RKO (cell line): Measurements from ENCODE around the gene ABLIM2.

Experiments
- DNase-seq: peaks from one replicate; pipeline ENCODE4 v3.0.0-alpha.2; 2016; ENCODE audit warnings: low spot score

ABLIM2 gene

GRCh38 chr4:8047837-8048678 lies 110.6 kb downstream of the ABLIM2 start:
- no peak for DNase-seq

GRCh38 chr4:8046925-8047541 lies 111.6 kb downstream of the ABLIM2 start:
- no peak for DNase-seq

DNA sequence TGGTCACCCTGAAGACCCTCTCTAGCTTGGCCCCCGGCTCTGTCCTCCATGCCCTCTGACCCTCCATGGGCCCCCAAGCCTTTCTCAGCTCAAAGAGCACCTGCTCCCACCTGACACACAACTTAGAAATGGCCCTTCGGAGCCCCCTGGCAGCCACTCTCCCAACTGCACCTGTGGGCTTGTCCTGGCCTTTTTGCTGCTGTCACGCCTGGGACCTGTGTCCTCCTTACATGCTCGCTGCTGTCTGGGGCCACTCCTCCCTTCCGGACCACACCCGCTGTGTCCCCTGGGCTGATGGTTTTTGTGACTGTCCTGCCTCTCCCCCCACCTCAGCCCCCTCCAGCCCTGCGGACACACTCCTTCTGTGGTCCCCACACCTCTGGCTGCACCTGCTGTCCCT lies 112.7 kb downstream of the ABLIM2 start:
- no peak for DNase-seq

- DNase-seq = no peak
Measured at GRCh38 chr4:8044699-8045098, 113.9 kb downstream of the ABLIM2 start.

- DNase-seq = no peak
Measured at GRCh38 chr4:8044244-8044643, 114.4 kb downstream of the ABLIM2 start.

DNA sequence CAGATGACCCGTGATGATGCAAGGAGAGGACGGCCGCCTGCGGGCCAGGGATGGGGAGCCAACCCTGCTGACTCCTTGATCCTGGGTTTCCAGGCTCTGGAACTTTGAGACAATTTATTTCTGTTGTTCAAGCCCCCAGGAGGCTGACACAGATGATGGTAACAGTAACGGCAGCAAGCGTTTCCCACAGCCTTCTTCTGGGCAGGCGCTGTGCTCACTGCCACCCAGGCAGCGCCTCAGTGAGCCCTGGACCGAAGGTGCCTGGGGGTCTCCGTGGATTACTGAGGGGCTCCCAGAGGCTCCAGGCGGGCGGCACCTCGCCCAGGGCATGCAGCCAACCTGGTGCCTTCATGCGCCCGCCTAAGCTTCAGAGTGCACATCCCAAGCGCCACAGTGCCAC lies 115.0 kb downstream of the ABLIM2 start:
- DNase-seq = no peak

DNA sequence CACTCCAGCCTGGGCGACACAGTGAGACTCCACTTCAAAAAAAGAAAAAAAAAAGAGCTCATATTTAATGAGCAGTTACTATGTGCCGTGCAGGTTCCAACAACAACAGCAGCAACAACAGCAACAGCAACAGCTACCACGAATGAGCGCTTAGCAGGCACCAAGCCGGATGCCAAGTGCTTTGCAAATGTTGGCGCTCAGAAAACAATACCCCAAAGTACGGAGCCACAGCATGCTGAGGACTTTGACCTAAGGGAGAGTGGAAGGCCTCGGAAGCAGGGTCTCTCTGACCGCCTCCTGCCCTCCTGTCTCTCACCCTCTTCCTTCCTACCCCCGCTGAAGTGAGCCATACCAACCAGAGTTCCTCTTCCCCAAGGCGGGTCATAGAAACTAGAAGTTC lies 116.7 kb downstream of the ABLIM2 start:
- DNase-seq = no peak

DNA sequence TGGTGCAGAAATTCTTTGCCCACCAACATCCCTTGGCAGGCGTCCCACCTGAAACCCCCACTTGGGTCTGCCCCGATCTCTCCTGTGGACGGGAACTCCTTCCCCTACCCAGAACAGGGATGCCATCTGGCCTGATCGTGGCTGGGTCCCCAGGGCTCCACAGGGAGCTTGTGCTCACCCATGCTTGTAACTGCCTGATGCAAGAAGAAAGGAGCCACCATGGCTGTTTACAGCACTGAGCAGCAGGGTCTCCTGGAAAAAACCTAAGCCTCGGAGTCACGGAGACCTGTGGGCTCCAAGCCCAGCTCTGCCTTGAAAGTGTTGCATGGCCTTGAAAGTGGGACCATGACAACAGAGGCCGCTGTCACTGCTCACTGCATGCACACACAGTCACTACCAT lies 117.4 kb downstream of the ABLIM2 start:
- no peak for DNase-seq

- no peak for DNase-seq
Measured at GRCh38 chr4:8040607-8041006, 118.0 kb downstream of the ABLIM2 start.

GRCh38 chr4:8039853-8040252 lies 118.8 kb downstream of the ABLIM2 start:
- no peak for DNase-seq

- DNase-seq = no peak
Measured at GRCh38 chr4:8039290-8039689, 119.3 kb downstream of the ABLIM2 start.

DNA sequence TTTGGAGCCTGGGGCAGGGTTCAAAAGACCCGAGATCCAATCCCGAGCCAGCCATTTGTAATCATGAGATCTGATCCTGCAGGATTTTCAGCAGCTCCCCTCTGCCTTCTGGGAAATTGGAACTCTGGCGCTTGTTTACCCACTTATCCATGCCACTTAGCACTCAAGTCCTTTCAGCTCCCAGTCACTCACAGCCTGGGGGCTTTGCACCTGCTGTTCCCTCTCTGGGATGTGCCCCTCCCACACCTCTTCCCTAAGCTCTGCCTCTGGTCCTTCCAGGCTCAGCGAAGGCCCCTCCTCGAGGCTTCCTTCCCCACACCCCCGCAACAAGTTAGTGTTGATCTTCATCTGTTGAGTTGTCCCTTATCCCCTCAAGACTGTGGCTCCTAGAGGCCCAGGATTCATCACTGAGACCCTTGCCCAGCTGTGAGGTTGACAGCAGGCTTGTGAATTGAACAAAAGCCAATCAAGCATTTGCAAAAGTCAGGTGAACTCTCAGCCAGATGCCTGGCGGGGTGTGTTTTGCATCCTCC lies 119.8 kb downstream of the ABLIM2 start:
- DNase-seq = no peak

DNA sequence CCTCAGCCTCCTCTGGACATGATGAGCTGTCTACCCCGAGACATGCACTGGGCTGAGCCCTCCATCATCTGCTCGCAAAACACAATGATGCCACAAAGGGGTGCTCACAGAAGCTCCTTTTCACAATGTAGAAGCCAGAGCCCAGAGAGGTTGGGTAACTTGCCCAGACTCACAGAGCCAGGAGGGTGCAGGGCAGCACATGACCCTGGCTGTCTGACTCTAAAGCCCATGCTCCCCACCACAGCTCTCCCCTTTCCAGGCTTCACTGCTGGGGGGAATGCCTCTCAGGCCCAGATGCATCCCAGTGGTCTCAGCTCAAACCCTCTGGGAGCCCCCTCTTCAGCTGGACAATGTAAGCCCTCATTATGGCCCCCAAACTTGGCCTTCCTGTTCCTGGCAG lies 120.5 kb downstream of the ABLIM2 start:
- no peak for DNase-seq

DNA sequence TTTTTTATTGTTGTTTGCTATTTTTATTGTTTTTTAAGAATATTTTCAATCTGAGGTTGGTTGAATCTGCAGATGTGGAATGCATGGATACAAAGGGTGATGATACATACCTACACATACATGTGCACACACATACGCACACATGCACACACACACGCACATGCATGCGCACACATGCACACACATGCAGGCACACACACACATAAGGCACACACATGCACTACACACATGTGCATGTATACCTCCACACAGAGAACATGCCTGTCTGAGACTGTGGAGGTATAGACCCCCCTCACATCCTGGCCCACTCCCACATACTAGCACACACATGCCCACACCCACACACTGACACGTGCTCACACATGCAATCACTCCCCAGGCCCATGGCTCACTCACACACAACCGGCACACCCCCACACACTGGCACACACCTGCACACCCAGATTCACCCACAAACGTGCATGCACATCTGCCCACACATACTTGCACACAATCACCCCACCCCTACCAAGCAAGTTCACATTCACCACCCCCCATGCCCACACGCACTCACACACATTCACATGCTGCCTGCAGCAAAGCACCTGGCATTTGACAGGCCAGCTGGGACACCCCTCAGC lies 121.4 kb downstream of the ABLIM2 start:
- no peak for DNase-seq

DNA sequence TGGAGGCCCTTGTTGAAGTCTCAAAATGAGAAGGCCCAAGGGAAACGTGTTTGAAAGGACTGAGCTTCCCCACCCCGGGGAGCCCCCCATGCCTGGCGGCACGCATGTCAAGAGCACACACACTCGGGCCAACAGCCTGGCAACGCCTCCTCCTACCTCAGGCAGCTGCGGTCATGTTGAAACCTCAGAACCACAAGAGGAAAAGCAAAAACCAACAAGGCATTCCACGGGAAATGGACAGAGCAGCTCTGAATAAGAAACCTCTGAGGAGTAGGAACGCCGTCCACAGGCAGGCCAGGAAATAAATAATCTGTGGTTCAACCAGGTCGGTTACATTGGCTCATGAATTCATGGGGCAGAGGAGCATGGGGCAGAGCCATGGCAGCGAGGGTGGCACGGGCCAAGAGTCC lies 123.2 kb downstream of the ABLIM2 start:
- no peak for DNase-seq

GRCh38 chr4:8033829-8034528 lies 124.6 kb downstream of the ABLIM2 start:
- DNase-seq = no peak

DNA sequence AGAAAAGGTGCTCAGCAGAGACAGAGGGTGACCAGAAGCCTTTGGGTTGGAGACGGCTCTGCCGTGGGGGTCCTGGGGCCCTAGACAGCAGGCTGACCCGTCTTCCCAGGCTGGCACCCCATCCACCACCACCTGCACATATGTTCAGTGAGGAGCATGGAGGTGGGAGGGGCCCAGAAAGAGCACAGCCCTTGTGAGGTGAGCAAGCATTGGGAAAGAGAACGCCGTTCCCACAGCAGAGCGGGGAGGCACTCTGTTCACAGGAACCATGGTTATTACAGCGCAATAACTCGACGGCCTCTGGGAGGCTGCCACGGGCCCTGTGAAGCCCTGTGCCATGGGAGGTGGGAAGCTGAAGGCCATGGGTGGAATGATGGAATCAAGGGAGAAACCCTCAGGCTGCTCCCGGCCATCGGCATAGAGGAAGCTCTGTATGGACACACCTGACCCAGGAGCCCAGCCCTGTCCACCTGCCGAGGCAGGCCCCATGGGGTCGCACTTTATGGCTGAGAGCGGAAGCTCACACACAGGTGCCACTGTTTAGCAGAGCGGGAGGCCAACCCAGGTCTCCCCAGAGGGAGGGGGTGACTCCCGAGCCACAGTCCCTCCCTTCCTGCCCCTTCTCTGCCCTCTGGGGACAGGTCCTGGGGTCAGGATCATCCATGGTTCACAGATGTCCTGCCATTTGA lies 125.4 kb downstream of the ABLIM2 start:
- no peak for DNase-seq

- no peak for DNase-seq
Measured at GRCh38 chr4:8032381-8032780, 126.2 kb downstream of the ABLIM2 start.

GRCh38 chr4:8030121-8030781 lies 128.4 kb downstream of the ABLIM2 start:
- no peak for DNase-seq

DNA sequence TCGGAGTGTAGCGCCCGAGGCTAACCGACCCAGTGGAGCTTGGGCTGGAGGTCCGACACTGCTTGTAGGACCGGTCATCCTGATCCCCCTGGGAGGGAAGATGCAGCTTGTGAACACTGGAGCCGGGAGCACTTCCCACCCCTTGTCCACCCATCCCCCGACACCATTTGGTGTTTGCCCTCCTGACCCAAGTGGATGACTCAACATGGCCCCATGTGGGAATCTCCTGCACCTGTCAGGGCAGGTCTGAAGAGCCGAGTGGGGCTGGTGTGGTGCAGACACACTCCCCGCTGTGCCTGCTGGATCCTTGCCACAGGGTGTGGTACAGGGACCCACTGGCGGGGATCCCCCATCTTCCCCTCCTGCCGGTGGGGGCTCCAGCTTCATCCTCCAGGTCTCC lies 128.9 kb downstream of the ABLIM2 start:
- DNase-seq = no peak

- no peak for DNase-seq
Measured at GRCh38 chr4:8028884-8029568, 129.6 kb downstream of the ABLIM2 start.
